GM04503 (cell line): ENCODE data around the gene BCAR3.
"Not testable (repeated sequence)": the region's sequence is repeated elsewhere in the genome, so short reads cannot be mapped to it uniquely, and the experiment has no call there.

Experiments
- DNase-seq: peaks from one replicate; pipeline ENCODE4 v3.0.0-alpha.2; 2012; ENCODE audit warnings: low read depth

Gene BCAR3

DNA sequence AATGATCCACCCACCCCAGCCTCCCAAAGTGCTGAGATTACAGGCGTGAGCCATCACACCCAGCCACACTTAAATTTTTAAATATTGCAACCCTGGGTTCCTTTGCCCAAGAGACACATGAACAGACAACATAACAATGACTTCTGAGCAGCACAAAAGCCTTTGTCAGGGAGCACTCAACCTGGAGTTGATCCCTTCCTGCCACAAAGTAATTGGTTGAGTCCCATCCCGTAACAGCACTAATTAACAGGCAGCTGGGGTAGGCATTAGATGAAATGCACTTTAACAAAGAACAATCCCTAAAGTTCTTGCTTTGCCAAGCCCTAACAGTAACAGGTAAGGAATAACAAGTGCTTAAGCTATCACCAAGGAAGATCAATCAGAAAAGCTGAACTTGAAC is 5.9 kb upstream of the BCAR3 start:
- no peak for DNase-seq

- DNase-seq: no peak
These were observed 5.0 kb upstream of the BCAR3 start for GRCh38 chr1:93686504-93687250.

DNA sequence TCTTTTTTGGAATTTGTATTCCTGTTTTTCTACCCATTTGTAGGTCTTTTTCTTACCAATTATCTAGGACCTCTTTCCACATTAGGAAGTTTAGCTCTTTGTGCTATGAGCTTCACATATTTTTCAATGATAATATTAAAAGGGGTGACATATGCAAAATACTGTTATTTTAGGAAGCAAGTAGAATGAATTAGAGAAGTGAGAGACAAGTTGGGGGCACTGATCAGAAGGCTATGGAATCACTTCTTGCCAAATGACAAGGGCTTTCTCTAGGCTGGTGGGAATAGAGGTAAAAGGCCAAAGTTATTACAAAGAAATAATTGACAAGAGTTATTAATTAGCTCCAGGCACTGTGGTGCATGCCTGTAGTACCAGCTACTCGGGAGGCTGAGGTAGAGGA is 4.3 kb upstream of the BCAR3 start:
- no peak for DNase-seq

GRCh38 chr1:93683234-93683633 is 1.6 kb upstream of the BCAR3 start:
- no peak for DNase-seq

- no peak for DNase-seq
These were observed 364 bp upstream of the BCAR3 start for GRCh38 chr1:93681989-93682412.

GRCh38 chr1:93680420-93681100 is 1.1 kb downstream of the BCAR3 start:
- DNase-seq: peak; percentile 71

- DNase-seq: no peak
These were observed 1.6 kb downstream of the BCAR3 start for GRCh38 chr1:93680076-93680419.

DNA sequence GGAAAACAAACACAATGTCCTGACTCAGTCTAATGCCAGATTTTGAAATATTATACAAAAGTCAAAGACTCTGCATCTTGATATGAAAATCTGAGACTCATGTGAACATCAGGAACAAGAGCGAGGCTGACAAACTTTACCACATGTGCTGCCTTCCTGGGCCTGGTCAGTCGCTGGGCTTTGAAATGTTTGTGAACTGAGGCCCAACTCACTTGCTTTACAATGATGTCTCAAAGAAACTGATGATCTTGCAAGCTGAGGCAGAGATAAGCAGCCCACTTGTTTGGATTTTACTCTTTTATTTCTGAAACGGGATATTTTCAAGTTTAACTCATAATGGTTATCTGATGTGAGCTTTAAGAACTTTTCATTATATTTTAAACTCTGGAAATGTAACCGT is 2.1 kb downstream of the BCAR3 start:
- no peak for DNase-seq

DNA sequence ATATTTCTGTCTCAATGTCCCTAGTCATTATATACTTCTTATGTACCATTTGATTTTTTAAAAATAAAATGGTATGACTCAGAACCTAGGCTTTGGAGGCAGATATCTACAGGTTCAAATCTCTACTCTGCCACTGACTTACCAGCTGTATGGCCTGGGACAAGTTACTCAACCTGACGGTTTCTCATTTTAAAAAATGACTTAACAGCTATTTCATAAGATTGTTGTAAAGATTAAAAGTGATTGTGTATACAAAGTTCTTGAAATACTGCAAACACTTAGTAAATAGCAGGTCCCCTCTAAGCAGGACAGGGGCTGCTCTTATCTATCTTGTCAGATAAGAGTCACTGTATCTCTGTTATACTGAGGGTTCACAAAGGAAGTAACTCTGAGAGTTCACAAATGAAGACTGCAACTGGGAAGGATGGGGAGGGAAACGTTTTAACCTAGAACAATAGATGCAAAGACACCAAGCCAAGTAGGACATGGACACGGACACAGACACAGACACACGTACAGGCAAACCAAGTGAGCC is 2.6 kb downstream of the BCAR3 start:
- no peak for DNase-seq

GRCh38 chr1:93678491-93678890 is 3.1 kb downstream of the BCAR3 start:
- DNase-seq: no peak

- no peak for DNase-seq
These were observed 3.9 kb downstream of the BCAR3 start for GRCh38 chr1:93677729-93678128.

DNA sequence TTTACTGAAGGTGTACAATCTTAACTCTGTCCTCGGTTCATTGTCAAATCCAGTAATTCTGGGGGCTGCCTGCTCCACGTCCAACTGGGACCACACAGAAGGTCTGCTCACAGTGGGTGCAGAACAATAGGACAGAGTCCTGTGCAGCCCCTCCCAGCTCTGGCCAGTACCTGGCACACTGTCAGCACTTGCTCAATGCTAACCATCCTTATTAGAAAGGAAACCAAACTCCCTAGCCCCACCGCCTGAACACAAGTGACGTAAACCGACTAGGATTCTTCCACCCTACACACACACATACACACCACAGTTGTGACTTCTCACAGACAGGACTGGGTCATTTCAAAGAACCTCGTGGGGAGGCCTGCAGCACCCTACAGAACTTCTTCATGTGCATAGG is 5.2 kb downstream of the BCAR3 start:
- no peak for DNase-seq

GRCh38 chr1:93675931-93676330 is 5.7 kb downstream of the BCAR3 start:
- no peak for DNase-seq

GRCh38 chr1:93675271-93675670 is 6.4 kb downstream of the BCAR3 start:
- DNase-seq: no peak

GRCh38 chr1:93674071-93674470 is 7.6 kb downstream of the BCAR3 start:
- DNase-seq: not testable (repeated sequence)

GRCh38 chr1:93673163-93673829 is 8.3 kb downstream of the BCAR3 start:
- no peak for DNase-seq

GRCh38 chr1:93672477-93673162 is 9.0 kb downstream of the BCAR3 start:
- no peak for DNase-seq

- DNase-seq: no peak
These were observed 9.6 kb downstream of the BCAR3 start for GRCh38 chr1:93672069-93672468.

DNA sequence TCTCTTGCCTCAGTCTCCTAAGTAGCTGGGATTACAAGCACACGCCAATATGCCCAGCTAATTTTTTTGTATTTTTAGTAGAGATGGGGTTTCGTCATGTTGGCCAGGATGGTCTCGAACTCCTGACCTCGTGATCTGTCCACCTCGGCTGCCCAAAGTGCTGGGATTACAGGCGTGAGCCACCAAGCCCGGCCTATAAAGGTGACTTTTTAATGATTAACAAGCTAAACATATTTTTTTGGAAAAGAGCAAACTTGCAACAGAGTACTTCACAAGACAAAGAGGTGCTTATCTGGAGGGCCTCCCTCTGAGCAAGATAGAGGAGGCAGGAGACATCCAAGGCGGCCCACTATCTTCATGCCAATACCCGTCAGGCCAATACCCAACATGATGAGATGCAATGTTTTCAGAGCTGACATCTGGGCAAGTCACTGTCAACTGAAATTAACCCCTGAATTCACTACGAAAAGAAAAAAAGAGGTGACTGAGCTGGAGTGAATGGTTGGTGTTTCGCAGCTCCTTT is 10.5 kb downstream of the BCAR3 start:
- DNase-seq: no peak

DNA sequence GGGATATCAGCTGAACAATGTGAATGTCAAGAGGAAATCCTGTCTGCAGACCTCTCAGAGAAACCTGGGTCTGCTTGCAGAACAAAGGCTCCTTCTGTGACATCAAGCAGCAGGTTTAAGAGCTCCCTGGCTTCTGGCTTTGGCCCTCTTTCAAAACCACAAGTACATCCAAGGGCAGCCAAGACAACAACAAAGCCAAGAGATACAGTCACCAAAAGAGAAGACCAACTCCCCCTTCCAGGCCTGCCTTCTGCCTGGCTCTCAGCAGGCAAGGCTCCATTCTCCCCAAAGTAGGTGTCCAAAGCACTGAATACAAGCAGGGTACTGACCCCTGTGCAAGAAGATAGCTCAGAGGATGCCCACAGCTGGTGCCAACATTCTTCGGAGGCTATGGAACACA is 11.5 kb downstream of the BCAR3 start:
- peak; percentile 74 for DNase-seq

- no peak for DNase-seq
These were observed 12.3 kb downstream of the BCAR3 start for GRCh38 chr1:93669369-93669768.

- DNase-seq: no peak
These were observed 12.7 kb downstream of the BCAR3 start for GRCh38 chr1:93668951-93669350.
